ENCODE results near the gene RBM15B.

- TF ChIP-seq GATA2 (IDR thresholded peaks at IDR 0.05; ENCODE audit: low read depth, low read length) (no peak), GATA3 (IDR thresholded peaks at IDR 0.05; ENCODE audit: low read depth, low read length) (no peak)
Measured at GRCh38 chr3:51354172-51354571, 36.9 kb upstream of the RBM15B start.

All from SH-SY5Y (cell line).